ENCODE results near the gene PARP15.

GRCh38 chr3:122538956-122539490, 38.4 kb upstream of the PARP15 start:
- no peak for TF ChIP-seq CTCF (IDR thresholded peaks at IDR 0.05)
- TF ChIP-seq POLR2A (IDR thresholded peaks at IDR 0.05), result no peak
- no peak for TF ChIP-seq POLR2AphosphoS5 (IDR thresholded peaks at IDR 0.05)

Data from transverse colon (tissue), 4 donors.